GF-D8 (cell line): ENCODE measurements around the gene HLX.

Experiments used
- DNase-seq: peaks from one replicate; lab custom pipeline; 2025; lab: John Stamatoyannopoulos, UW

The HLX gene, protein sequence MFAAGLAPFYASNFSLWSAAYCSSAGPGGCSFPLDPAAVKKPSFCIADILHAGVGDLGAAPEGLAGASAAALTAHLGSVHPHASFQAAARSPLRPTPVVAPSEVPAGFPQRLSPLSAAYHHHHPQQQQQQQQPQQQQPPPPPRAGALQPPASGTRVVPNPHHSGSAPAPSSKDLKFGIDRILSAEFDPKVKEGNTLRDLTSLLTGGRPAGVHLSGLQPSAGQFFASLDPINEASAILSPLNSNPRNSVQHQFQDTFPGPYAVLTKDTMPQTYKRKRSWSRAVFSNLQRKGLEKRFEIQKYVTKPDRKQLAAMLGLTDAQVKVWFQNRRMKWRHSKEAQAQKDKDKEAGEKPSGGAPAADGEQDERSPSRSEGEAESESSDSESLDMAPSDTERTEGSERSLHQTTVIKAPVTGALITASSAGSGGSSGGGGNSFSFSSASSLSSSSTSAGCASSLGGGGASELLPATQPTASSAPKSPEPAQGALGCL

DNA sequence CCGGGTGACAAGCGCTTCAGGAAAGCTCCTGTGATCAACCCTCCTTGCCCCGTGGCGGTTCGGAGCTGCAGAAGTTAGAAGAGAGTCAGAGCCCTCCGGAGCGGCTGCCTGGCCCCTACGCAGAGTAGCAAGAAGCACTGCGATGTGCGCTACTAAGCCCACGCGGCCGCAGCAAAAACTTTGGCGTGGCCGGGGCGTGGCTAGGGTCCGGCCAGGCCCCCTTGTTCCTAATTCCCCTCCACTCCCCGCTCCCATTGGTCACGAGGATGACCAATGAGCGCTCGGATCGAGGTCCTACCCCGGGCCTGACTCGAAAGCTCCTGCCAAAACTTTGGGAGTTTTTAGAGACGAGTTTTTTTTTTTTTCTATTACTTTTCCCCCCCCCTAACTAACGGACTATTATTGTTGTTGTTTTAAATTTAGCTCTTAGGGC lies at the start of gene HLX:
Gene HLX (plus strand): TSS at position 368 of the 433 bp plus-strand sequence. CDS start 415 bp downstream, outside the sequence.
- peak; percentile 82 for DNase-seq

DNA sequence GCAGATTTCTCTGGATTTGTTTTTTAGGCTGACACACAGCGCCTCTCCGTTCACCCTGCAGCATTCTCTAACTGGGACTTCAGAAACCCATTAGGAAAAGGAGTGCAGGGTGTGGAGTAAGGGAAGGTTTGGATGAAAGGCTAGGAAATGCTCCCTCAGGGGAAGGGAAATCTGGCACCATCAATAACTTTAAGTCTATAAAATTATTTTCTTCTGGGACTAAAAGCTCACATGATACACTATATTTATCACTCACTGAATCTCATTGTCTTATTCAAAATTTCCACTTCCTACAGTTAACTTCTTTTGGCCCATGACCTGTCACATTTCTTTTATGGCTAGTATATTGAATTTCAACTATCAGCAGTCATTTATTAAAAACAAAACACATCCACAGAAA lies 45.8 kb upstream of the HLX start:
- DNase-seq: no peak

GRCh38 chr1:220834155-220834870 lies 44.9 kb upstream of the HLX start:
- no peak for DNase-seq

DNA sequence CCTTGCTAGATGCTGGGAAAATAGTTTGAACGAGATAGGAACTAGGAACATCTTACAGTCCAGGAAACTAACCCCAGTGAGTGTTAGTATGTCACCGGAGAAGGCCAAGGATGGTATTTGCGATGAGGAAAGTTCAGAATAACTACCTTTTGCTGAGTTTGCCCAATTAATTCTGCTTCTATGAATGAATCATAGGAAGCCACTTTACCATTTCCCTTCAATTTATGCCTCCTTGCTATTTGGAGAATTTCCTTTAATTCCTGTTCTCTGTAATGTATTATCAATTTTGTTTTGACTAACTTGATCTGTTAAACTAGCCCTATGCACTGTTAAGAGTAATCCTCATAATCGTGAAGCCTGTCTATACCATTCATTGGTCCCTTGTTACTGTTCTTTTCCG lies 40.7 kb upstream of the HLX start:
- DNase-seq: no peak

GRCh38 chr1:220839474-220839873 lies 39.8 kb upstream of the HLX start:
- no peak for DNase-seq

- DNase-seq: no peak
Measured at GRCh38 chr1:220841293-220841692, 38.0 kb upstream of the HLX start.

GRCh38 chr1:220843481-220844011 lies 35.7 kb upstream of the HLX start:
- no peak for DNase-seq

GRCh38 chr1:220852408-220852807 lies 26.8 kb upstream of the HLX start:
- no peak for DNase-seq

- DNase-seq: no peak
Measured at GRCh38 chr1:220872296-220872695, 6.9 kb upstream of the HLX start.

GRCh38 chr1:220873087-220873486 lies 6.2 kb upstream of the HLX start:
- DNase-seq: no peak

GRCh38 chr1:220873868-220874655 lies 5.2 kb upstream of the HLX start:
- DNase-seq: peak; percentile 6

DNA sequence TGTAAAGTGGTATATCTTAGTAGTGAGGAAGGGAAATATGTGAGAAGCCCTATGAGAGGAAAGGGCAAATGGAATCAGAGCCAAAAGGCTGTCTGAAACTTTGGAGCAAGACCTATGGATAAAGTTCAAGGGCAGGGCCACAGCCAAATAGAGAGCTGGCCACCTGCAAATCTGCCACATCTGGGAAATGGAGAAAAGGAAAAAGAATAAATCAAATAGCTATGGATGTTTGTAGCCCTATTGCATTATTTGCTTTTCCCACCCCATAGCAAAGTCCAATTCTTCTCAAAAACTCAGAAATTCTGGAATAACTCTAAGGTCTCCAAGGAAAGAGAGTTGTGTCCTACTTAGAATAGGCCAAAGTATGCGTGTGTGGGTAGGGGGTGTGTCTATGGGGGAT lies 4.0 kb upstream of the HLX start:
- no peak for DNase-seq

DNA sequence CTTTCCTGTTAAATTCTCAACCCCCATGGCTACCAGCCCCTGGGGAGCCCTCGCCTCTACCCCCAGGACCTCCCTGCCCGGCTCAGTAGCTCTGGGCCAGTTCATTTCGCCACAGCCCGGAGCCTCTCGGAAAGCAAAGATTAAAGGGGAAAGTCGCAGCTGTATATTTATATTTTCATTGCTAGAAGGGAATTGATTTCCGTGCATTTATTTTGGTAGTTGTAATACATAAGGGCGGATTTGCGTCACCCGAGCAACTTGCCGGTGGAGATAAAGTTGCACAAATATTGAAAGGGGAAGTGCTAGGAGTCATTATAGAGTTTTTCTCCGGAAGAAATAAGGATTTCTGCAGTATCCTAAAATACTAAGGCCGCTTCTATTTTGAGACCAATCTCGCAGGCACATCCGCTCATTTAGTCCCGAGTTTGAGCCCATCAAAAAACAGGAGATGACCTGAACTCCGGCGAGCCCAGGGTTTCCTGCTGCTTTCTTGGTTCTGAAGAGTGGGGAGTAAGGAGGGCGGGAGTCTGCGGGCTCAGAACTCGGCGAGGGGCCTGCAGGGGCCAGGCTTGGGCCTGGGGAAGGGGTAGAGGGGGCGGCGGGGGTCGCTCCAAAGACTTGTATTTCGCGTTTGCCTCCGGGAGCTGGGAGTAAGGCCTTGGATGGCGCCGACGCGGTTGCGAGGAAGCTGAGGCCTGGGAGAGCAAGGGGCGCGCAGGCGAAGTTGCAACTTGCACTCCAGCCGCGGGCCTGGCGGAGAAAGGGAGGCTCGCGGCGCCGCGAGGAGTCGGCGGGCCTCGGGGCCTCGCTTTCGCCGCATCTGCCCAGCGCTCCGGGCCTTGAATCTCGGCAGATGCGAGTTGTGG lies 2.5 kb upstream of the HLX start:
- peak; percentile 74 for DNase-seq

DNA sequence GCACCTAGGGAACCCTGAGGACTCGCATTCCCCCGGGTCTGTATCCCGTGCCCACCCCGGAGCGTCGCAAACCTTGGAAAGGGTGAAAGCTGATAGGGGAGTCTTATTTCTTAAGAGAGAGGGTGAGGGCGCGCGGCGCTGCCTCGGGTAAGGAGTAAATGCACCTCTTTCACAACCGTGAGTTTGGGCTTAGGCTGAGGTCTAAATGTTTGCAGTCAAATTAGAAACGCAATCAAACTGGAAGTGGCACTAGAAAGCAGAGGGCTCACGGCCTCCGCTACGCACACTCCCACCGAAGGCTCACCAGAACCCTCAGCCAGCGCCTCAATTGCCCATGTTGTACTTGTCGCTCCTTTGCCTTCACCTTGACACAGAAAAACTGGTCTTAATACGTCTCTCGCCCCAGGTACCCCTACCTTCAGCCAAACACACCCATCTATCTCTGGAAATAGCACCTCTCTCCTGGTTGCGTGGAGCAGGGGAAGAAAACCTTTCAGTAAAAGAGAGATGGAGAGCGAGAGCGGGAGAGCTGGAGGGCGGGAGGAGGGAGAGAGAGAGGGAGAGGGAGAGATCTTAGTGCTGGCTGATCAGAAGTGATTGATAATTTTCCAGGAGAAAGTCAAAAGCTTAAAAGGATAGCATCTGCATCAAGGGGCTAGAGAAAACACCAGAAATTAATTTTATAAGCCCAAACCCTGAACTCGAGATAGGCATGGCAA lies 1.7 kb upstream of the HLX start:
- peak; percentile 45 for DNase-seq

DNA sequence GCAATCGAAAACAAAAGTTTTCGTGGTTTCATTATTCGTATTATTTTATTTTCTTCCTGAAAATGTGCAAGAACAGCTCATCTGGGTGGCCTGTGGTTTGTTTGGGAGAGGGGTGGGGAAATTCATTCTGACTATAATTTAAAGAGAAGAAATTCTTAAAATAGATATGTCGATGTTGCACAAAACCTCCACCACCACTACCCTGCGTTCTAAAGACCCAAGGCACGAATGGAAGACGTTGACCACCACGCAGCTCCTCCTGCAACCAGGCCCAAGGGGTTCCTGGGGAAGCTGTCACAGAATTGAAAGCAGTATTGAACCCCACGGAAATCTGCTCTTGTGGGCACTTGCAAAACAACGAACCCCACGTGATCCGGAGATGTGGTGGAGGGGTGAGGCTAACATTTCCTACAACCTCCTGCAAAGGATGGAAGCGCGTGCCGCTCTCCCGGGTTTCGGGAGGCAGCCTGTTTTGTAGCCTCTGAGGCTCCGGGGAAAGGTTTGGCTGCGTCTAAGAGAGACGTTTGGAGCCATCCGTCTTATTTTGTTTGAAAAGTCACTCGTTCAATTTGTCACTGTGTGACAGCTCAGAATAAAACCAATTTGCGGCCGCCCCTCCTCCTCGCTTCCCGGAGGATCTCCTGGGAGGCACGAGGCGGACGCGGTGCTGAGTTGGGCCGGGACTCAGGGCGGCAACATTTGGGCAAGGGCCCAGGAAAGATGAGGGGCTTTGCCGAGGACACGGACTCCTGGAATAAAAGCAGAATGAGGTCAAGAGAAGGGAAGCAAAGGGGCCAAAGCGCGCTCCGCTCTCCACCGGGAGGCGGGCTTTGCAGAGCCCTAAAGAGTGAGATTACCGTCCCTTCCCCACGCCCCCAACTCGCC lies 810 bp upstream of the HLX start:
- DNase-seq: peak; percentile 74

DNA sequence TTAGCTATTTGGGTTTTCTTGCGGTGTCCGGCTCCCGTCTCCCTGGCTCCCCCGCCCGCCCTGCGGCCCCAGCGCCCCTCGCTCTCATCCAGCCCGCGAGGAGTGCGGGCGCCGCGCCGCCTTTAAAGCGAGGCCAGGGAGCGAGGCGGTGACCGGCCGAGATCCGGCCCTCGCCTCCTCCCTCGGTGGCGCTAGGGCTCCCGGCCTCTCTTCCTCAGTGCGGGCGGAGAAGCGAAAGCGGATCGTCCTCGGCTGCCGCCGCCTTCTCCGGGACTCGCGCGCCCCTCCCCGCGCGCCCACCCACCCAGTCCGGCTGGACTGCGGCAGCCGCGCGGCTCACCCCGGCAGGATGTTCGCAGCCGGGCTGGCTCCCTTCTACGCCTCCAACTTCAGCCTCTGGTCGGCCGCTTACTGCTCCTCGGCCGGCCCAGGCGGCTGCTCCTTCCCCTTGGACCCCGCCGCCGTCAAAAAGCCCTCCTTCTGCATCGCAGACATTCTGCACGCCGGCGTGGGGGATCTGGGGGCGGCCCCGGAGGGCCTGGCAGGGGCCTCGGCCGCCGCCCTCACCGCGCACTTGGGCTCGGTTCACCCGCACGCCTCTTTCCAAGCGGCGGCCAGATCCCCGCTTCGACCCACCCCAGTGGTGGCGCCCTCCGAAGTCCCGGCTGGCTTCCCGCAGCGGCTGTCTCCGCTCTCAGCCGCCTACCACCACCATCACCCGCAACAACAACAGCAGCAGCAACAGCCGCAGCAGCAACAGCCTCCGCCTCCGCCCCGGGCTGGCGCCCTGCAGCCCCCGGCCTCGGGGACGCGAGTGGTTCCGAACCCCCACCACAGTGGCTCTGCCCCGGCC lies 492 bp downstream of the HLX start:
- no peak for DNase-seq

- no peak for DNase-seq
Measured at GRCh38 chr1:220880362-220880670, 1.1 kb downstream of the HLX start.

- DNase-seq: peak; percentile 42
Measured at GRCh38 chr1:220880726-220881506, 1.7 kb downstream of the HLX start.
